RWPE1 (cell line): Measurements from ENCODE around the gene RGS6.

Experiments used
- CTCF ChIA-PET: fragments of 350-600 bp; sonication (Branson Sonifier 250); formaldehyde crosslinking; extraction: SDS; loops from one replicate; lab custom pipeline; 2021; lab: Yijun Ruan, JAX
- POLR2A ChIA-PET: fragments of 400-600 bp; formaldehyde crosslinking; extraction: SDS; loops from one replicate; lab custom pipeline; 2020; ENCODE audit warnings: antibody characterized with exemption; ENCODE audit not compliant: low non-redundant PET; lab: Yijun Ruan, JAX
- DNase-seq: peaks from one replicate; pipeline ENCODE4 v3.0.0; 2012; ENCODE audit warnings: low spot score
- H3K27ac ChIP-seq: fragments of 450-650 bp; 2 replicates; pipeline ENCODE4 v1.5.1; 2017
- TF ChIP-seq, protein P1 (sequence below): fragments of 450-650 bp; conservative IDR thresholded peaks from 2 replicates; pipeline ENCODE4 v1.5.1; 2017; ENCODE audit warnings: low read depth, mild to moderate bottlenecking

The RGS6 gene

GRCh38 chr14:71905031-71905430 lies 27.2 kb upstream of the RGS6 start:
- TF ChIP-seq, protein P1, sequence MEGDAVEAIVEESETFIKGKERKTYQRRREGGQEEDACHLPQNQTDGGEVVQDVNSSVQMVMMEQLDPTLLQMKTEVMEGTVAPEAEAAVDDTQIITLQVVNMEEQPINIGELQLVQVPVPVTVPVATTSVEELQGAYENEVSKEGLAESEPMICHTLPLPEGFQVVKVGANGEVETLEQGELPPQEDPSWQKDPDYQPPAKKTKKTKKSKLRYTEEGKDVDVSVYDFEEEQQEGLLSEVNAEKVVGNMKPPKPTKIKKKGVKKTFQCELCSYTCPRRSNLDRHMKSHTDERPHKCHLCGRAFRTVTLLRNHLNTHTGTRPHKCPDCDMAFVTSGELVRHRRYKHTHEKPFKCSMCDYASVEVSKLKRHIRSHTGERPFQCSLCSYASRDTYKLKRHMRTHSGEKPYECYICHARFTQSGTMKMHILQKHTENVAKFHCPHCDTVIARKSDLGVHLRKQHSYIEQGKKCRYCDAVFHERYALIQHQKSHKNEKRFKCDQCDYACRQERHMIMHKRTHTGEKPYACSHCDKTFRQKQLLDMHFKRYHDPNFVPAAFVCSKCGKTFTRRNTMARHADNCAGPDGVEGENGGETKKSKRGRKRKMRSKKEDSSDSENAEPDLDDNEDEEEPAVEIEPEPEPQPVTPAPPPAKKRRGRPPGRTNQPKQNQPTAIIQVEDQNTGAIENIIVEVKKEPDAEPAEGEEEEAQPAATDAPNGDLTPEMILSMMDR: no peak
- POLR2A ChIA-PET: no interaction called here
- CTCF ChIA-PET: no interaction called here
- H3K27ac ChIP-seq: no peak overlapping the region
- DNase-seq: no peak

DNA sequence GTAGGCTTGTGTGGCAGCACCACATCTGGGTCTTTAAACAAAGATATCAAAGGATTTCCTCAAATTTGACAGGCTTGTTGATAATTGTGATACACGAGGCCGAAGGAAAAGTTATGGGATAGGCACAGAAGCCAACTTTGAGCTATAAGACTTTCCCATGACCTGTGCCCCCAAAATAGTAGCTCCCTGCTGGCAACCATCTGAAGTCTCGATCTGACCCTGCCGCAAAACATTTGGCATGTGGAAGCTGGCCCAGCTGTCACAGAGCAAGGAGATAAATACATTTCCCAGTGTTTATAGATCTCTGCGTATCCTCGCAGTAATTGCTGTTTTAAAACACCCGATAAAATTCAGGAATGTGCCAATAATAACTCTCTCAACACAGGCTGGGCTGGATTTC lies 26.4 kb upstream of the RGS6 start:
- DNase-seq: no peak
- TF ChIP-seq, protein P1: no peak
- ChIA-PET POLR2A (no interaction called here), CTCF (interaction anchor here (0.6 kb wide), 1 partner anchor 1576 kb away, joined by 3 read pairs; no protein-coding TSS in a partner anchor)
- no peak overlapping the region for H3K27ac ChIP-seq

DNA sequence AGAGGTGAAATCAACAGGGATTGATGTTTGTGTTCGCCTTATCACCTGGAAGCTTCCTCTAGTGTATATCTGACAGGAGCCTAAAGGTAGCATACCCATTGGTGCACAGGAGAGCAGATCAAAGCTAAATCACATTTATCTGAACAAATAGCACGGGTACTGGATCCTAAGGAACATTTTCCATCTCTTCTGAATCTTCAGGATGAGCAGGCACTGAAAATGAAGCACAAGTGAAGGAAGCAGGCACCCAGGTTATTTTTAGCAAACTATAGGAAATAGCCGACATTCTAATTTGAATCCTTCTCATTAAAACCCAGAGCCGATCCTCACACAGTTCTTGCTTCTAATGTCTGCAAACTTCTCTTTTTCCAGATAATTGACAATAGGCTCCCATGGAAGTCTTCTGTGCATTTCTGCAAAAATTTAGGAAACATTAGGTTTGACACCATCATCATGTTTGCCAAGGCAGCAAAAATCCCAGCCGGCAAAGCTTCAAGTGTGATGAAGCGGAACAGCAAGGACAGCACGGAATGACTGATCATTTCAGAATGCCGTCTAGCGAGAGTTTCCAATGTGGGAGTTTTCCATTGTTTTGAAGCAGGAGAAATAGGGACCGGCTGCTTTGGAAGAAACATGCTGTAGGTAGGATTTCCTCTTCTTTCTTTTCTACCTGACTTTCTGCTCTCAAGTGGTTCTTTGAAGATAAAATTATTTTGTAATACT lies 24.3 kb upstream of the RGS6 start:
- DNase-seq: peak; percentile 20
- POLR2A ChIA-PET: no interaction called here
- H3K27ac ChIP-seq: no peak overlapping the region
- TF ChIP-seq, protein P1: no peak
- CTCF ChIA-PET: no interaction called here

GRCh38 chr14:71911669-71912068 lies 20.6 kb upstream of the RGS6 start:
- TF ChIP-seq, protein P1: no peak
- no peak for DNase-seq
- no peak overlapping the region for H3K27ac ChIP-seq
- ChIA-PET CTCF (no interaction called here), POLR2A (no interaction called here)

- CTCF ChIA-PET: no interaction called here
- no peak for DNase-seq
- no peak overlapping the region for H3K27ac ChIP-seq
- TF ChIP-seq, protein P1: no peak
- POLR2A ChIA-PET: no interaction called here
These were observed 18.9 kb upstream of the RGS6 start for GRCh38 chr14:71913342-71913741.

DNA sequence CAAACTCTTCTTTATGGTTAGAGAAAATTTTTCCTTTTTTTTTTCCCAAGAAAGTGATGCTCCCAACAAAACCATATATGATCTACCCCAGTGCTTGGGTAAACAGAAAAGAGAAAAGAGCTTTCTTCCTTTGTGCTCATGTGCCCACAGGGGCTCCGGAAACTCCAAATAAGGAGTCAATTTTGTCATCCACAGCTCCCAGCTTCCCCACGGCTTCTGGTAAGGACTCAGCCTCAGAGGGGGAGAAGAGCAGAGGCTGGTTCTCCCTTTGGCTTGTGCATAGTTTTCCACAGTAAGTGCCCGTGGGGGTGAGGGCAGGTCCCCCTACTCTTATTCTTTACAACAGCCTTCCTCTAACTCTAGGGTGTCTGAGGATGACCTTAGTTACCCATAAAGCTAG lies 13.3 kb upstream of the RGS6 start:
- ChIA-PET POLR2A (no interaction called here), CTCF (interaction anchor here (0.6 kb wide), 1 partner anchor 243 kb away, joined by 4 read pairs; no protein-coding TSS in a partner anchor)
- DNase-seq: no peak
- no peak overlapping the region for H3K27ac ChIP-seq
- TF ChIP-seq, protein P1: no peak
